ENCODE results near the gene FKBP2.

DNA sequence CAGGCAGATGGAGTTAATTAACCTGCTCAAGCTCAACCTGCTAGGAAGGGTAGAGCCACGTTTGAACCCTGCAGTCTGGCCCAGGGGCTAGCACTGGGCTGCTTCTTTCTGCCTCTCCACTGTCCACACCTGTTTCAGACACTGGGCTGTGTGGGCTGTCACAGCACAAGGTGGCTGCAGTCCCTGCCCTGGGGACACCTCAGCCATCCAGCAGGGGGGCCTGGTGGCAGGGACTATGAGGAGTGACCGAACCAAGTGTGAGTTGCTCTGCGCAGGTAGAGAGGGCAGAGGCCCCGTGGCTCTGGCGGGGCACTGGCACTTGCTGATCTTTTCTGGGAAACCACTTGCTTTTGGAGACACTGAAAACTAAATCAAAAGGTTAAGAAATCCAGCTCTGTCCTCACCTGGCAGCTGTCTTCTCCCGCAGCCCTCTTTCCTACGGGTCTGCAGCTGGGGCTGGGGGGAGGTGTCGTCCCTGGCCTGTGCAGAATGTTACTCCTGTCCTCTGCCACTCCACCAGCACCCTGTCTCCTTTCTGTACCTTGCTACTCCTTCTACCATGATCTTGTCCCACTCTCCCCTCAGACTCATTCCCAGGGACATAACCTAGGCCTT is 37.8 kb downstream of the FKBP2 start:
- TF ChIP-seq, protein P1, sequence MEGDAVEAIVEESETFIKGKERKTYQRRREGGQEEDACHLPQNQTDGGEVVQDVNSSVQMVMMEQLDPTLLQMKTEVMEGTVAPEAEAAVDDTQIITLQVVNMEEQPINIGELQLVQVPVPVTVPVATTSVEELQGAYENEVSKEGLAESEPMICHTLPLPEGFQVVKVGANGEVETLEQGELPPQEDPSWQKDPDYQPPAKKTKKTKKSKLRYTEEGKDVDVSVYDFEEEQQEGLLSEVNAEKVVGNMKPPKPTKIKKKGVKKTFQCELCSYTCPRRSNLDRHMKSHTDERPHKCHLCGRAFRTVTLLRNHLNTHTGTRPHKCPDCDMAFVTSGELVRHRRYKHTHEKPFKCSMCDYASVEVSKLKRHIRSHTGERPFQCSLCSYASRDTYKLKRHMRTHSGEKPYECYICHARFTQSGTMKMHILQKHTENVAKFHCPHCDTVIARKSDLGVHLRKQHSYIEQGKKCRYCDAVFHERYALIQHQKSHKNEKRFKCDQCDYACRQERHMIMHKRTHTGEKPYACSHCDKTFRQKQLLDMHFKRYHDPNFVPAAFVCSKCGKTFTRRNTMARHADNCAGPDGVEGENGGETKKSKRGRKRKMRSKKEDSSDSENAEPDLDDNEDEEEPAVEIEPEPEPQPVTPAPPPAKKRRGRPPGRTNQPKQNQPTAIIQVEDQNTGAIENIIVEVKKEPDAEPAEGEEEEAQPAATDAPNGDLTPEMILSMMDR (IDR thresholded peaks at IDR 0.05; ENCODE audit: low read length): no peak
- no peak for TF ChIP-seq EZH2 (IDR thresholded peaks at IDR 0.05; ENCODE audit: borderline replicate concordance, low read length)

All from OCI-LY1 (cell line).